ENCODE results near the gene SPOCK1. TPM values are rescaled to one million over a fixed set of nuclear protein-coding genes. Genes with fewer than 3 reads are reported as not detected.

Gene SPOCK1
- total RNA-seq, 1 experiment from 2014 or later, result 9.8 TPM

DNA sequence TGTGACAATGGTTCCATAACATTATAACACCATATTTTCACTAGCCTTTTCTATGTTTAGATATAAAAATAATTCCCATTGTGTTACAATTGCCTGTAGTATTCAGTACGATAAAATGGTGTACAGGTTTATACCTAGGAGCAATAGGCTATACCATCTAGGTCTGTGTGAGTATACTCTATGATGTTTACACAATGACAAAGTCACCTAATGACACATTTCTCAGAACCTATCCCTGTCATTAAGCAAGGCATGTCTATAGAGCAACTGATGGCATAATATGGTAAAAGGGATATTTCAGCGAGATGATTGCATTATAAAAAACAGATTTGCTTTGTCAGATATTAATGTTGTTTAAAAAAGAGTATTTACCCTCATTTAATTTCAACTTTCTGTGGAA is 517.2 kb downstream of the SPOCK1 start:
- ChIA-PET CTCF (no interaction called here), POLR2A (ENCODE audit: unreplicated experiment) (no interaction called here)
- Histone ChIP-seq H3K4me2 (ENCODE audit: low read length) (no peak overlapping the region), H3K9me3 (ENCODE audit: low read length) (no peaks in the 10 kb centered on the region), H2AFZ (ENCODE audit: low read length) (no peak overlapping the region), H3K36me3 (ENCODE audit: low read depth, low read length) (no peaks in the 10 kb centered on the region), H3F3A (ENCODE audit: low read length, unreplicated experiment) (no peaks in the 10 kb centered on the region), H4K20me1 (ENCODE audit: low read length) (no peaks in the 10 kb centered on the region), H3K4me1 (ENCODE audit: insufficient read depth, low read length) (peaks cover 10% of the 10 kb centered on the region), H3K9me2 (replicated peaks; ENCODE audit: low read length) (no peaks in the 10 kb centered on the region), H3K27me3 (ENCODE audit: low read length) (no peaks in the 10 kb centered on the region), H3K9ac (ENCODE audit: low read length) (no peak overlapping the region), H3K4me3 (ENCODE audit: low read length) (no peak overlapping the region), H3K27ac (ENCODE audit: low read length) (no peak overlapping the region), H3K79me2 (ENCODE audit: low read length) (no peaks in the 10 kb centered on the region)
- intact Hi-C loops (cut with micrococcal nuclease), result no loop called here
- TF ChIP-seq EZH2phosphoT487 (IDR thresholded peaks at IDR 0.05; ENCODE audit: borderline replicate concordance, low read length) (no peak), EZH2 (IDR thresholded peaks at IDR 0.05; ENCODE audit: low read length, unreplicated experiment) (no peak)
- TF ChIP-seq, protein P1, sequence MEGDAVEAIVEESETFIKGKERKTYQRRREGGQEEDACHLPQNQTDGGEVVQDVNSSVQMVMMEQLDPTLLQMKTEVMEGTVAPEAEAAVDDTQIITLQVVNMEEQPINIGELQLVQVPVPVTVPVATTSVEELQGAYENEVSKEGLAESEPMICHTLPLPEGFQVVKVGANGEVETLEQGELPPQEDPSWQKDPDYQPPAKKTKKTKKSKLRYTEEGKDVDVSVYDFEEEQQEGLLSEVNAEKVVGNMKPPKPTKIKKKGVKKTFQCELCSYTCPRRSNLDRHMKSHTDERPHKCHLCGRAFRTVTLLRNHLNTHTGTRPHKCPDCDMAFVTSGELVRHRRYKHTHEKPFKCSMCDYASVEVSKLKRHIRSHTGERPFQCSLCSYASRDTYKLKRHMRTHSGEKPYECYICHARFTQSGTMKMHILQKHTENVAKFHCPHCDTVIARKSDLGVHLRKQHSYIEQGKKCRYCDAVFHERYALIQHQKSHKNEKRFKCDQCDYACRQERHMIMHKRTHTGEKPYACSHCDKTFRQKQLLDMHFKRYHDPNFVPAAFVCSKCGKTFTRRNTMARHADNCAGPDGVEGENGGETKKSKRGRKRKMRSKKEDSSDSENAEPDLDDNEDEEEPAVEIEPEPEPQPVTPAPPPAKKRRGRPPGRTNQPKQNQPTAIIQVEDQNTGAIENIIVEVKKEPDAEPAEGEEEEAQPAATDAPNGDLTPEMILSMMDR (conservative IDR thresholded peaks at IDR 0.05; ENCODE audit: low read depth, low read length), result no peak
- BruUV-seq (replicated peaks), result no TSS peak
- ATAC-seq (peak; percentile 67), DNase-seq (peak; percentile 53)

DNA sequence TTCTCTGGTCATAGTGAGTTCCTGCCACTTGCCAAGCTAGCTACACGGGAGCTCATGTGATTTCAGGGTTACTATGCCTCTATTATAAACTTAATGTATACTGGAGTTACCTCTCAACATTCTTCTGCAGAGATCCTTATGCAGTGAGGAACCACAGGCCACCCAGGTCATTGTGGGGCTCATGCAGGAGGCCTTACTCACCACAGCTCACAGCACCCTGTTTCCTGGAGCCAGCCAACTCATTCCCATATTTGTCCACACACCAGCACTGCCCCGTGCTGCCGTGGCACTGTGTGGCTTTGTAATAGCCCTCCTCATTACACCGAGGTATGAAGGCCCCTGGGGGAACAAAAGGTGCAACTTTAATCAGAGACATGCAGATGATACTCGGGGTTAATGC is 520.0 kb downstream of the SPOCK1 start:
- H3K4me2 ChIP-seq (ENCODE audit: low read length), result no peak overlapping the region
- DNase-seq (no peak), ATAC-seq (no peak)
- peaks cover 10% of the 10 kb centered on the region for H3K4me1 ChIP-seq (ENCODE audit: insufficient read depth, low read length)
- H3F3A ChIP-seq (ENCODE audit: low read length, unreplicated experiment), result no peaks in the 10 kb centered on the region
- no TSS peak for BruUV-seq (replicated peaks)
- intact Hi-C loops (cut with micrococcal nuclease), result no loop called here
- no peak overlapping the region for H3K27ac ChIP-seq (ENCODE audit: low read length)
- no peak overlapping the region for H3K9ac ChIP-seq (ENCODE audit: low read length)
- H3K9me3 ChIP-seq (ENCODE audit: low read length), result no peaks in the 10 kb centered on the region
- no peaks in the 10 kb centered on the region for H3K9me2 ChIP-seq (replicated peaks; ENCODE audit: low read length)
- no peaks in the 10 kb centered on the region for H3K79me2 ChIP-seq (ENCODE audit: low read length)
- TF ChIP-seq, protein P1 (conservative IDR thresholded peaks at IDR 0.05; ENCODE audit: low read depth, low read length), result no peak
- TF ChIP-seq EZH2phosphoT487 (IDR thresholded peaks at IDR 0.05; ENCODE audit: borderline replicate concordance, low read length), result no peak
- TF ChIP-seq EZH2 (IDR thresholded peaks at IDR 0.05; ENCODE audit: low read length, unreplicated experiment), result no peak
- no peaks in the 10 kb centered on the region for H4K20me1 ChIP-seq (ENCODE audit: low read length)
- CTCF ChIA-PET, result no interaction called here
- no peaks in the 10 kb centered on the region for H3K36me3 ChIP-seq (ENCODE audit: low read depth, low read length)
- H2AFZ ChIP-seq (ENCODE audit: low read length), result no peak overlapping the region
- POLR2A ChIA-PET (ENCODE audit: unreplicated experiment), result no interaction called here
- H3K4me3 ChIP-seq (ENCODE audit: low read length), result no peak overlapping the region
- no peaks in the 10 kb centered on the region for H3K27me3 ChIP-seq (ENCODE audit: low read length)

DNA sequence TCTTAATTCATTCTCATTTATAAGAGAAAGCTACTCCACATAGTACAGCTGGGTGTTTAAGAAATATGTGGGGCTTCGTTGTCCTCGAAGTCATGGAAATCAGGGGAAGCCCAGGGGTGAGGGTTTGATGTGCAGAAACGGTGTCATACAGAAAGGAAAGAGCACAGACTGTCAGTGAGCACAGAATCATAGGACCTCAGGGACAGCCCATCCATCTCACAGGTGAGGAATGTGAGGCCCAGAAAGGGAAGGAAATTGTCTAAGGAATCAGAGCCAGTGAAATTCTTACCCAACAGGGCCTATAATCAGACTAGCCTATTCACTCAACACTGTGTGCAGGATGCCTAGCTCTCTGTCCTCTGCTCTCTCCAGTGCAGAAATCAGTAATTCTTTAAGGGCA is 535.6 kb downstream of the SPOCK1 start:
- Histone ChIP-seq H3K9ac (ENCODE audit: low read length) (no peak overlapping the region), H3K79me2 (ENCODE audit: low read length) (no peaks in the 10 kb centered on the region), H3K27me3 (ENCODE audit: low read length) (no peaks in the 10 kb centered on the region), H3F3A (ENCODE audit: low read length, unreplicated experiment) (no peaks in the 10 kb centered on the region), H3K36me3 (ENCODE audit: low read depth, low read length) (no peaks in the 10 kb centered on the region), H2AFZ (ENCODE audit: low read length) (no peak overlapping the region), H3K4me1 (ENCODE audit: insufficient read depth, low read length) (peaks cover 10% of the 10 kb centered on the region), H4K20me1 (ENCODE audit: low read length) (no peaks in the 10 kb centered on the region), H3K4me3 (ENCODE audit: low read length) (no peak overlapping the region), H3K9me2 (replicated peaks; ENCODE audit: low read length) (no peaks in the 10 kb centered on the region), H3K4me2 (ENCODE audit: low read length) (no peak overlapping the region), H3K27ac (ENCODE audit: low read length) (no peak overlapping the region), H3K9me3 (ENCODE audit: low read length) (no peaks in the 10 kb centered on the region)
- no peak; the same call in 1 of the 2 replicates for ATAC-seq
- peak; percentile 23 for DNase-seq
- CTCF ChIA-PET, result no interaction called here
- BruUV-seq (replicated peaks), result no TSS peak
- intact Hi-C loops (cut with micrococcal nuclease), result no loop called here
- POLR2A ChIA-PET (ENCODE audit: unreplicated experiment), result no interaction called here
- TF ChIP-seq, protein P1 (conservative IDR thresholded peaks at IDR 0.05; ENCODE audit: low read depth, low read length), result no peak
- no peak for TF ChIP-seq EZH2 (IDR thresholded peaks at IDR 0.05; ENCODE audit: low read length, unreplicated experiment)
- no peak for TF ChIP-seq EZH2phosphoT487 (IDR thresholded peaks at IDR 0.05; ENCODE audit: borderline replicate concordance, low read length)
